Measurements from ENCODE around the gene HINT2.

DNA sequence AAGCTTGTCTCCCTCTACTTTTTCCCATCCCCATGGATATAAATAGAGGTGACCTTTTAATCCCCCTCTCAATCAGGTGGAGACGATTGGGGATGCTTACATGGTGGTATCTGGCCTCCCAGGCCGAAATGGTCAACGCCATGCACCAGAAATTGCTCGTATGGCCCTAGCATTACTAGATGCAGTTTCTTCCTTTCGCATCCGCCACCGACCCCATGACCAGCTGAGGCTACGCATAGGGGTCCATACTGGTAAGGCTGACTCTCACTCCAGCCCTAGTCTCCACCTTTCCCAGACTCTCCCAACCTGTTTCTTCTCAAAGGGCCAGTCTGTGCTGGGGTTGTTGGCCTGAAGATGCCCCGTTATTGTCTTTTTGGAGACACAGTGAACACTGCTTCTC, 6.4 kb downstream of the HINT2 start:
- TF ChIP-seq, protein P1, sequence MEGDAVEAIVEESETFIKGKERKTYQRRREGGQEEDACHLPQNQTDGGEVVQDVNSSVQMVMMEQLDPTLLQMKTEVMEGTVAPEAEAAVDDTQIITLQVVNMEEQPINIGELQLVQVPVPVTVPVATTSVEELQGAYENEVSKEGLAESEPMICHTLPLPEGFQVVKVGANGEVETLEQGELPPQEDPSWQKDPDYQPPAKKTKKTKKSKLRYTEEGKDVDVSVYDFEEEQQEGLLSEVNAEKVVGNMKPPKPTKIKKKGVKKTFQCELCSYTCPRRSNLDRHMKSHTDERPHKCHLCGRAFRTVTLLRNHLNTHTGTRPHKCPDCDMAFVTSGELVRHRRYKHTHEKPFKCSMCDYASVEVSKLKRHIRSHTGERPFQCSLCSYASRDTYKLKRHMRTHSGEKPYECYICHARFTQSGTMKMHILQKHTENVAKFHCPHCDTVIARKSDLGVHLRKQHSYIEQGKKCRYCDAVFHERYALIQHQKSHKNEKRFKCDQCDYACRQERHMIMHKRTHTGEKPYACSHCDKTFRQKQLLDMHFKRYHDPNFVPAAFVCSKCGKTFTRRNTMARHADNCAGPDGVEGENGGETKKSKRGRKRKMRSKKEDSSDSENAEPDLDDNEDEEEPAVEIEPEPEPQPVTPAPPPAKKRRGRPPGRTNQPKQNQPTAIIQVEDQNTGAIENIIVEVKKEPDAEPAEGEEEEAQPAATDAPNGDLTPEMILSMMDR (IDR thresholded peaks at IDR 0.05): no peak
- TF ChIP-seq POLR2A (IDR thresholded peaks at IDR 0.05): no peak
